ENCODE measurements around the gene ZKSCAN2. TPM values are rescaled to one million over a fixed set of nuclear protein-coding genes. Genes with fewer than 3 reads are reported as not detected.

ZKSCAN2 gene
- total and polyA plus RNA-seq, 2 of the 8 experiments (the other 6 are each of a cell fraction or from before 2014, with no cell fraction given): 2.2 to 11.6 TPM

- no peaks in the 10 kb centered on the region for H3K79me2 ChIP-seq (ENCODE audit: control insufficient read depth in 1 of 2, insufficient read depth in 2 of 2, low read length in 2 of 2)
- peaks cover 4% of the 10 kb centered on the region; the same call in 1 of the 2 replicates for H3K23me2 ChIP-seq (ENCODE audit: low read depth, low read length)
- 88% methylated on average over 2 of the region's 2 CpGs; no CpG with 5 or more reads in 1 of the 2 experiments for WGBS, 2 experiments (ENCODE audit: extremely low coverage in 1 of 2, insufficient coverage in 1 of 2, insufficient read length in 1 of 2, insufficient replicate concordance in 2 of 2, low coverage in 1 of 2, low lambda C conversion rate in 2 of 2, missing lambda C conversion rate in 1 of 2)
- H2BK20ac ChIP-seq (ENCODE audit: low read length): no peak overlapping the region
- no peaks in the 10 kb centered on the region for H3K36me3 ChIP-seq (ENCODE audit: control insufficient read depth in 2 of 4, insufficient read depth in 4 of 4, low read length in 3 of 4)
- no peak overlapping the region for H2BK5ac ChIP-seq (ENCODE audit: low read depth, low read length)
- H3K18ac ChIP-seq (ENCODE audit: extremely low read depth, low read length): no peak overlapping the region
- H3K4me3 ChIP-seq (ENCODE audit: extremely low read depth in 1 of 4, insufficient read depth in 2 of 4, low read depth in 3 of 4, low read length in 4 of 4): no peak overlapping the region
- H3K79me1 ChIP-seq (ENCODE audit: low read depth, low read length): no peaks in the 10 kb centered on the region
- no peak overlapping the region for H4K91ac ChIP-seq (replicated peaks; ENCODE audit: insufficient read length, low read length)
- H3K56ac ChIP-seq (replicated peaks; ENCODE audit: insufficient read length, low read depth, low read length): no peak overlapping the region
- H2AFZ ChIP-seq (ENCODE audit: low read length): no peak overlapping the region
- no peak overlapping the region for H2BK12ac ChIP-seq (ENCODE audit: low read depth, low read length)
- H3K9ac ChIP-seq (replicated peaks in 1 of 4; ENCODE audit: extremely low read depth in 1 of 4, low read depth in 3 of 4, low read length in 3 of 4): no peak overlapping the region
- H4K20me1 ChIP-seq (replicated peaks in 1 of 2; ENCODE audit: control insufficient read depth in 1 of 2, insufficient read depth in 2 of 2, low read length in 2 of 2): peaks cover 0 to 2% of the 10 kb centered on the region in 2 experiments
- FAIRE-seq (no peak), DNase-seq (ENCODE audit: low read depth in 1 of 2, low spot score in 2 of 2) (no peak)
- no peak overlapping the region for H2BK15ac ChIP-seq (ENCODE audit: low read length)
- H3K4ac ChIP-seq (replicated peaks; ENCODE audit: insufficient read length, low read depth, low read length): no peak overlapping the region
- no peak overlapping the region for H4K8ac ChIP-seq (ENCODE audit: extremely low read depth, insufficient read depth, low read length)
- no peak overlapping the region for H2BK120ac ChIP-seq (replicated peaks; ENCODE audit: low read depth, low read length)
- no peak overlapping the region for H3K14ac ChIP-seq (ENCODE audit: insufficient read length)
- H3K4me1 ChIP-seq (replicated peaks in 1 of 4; ENCODE audit: control insufficient read depth in 3 of 4, insufficient read depth in 4 of 4, low read length in 3 of 4): no peaks in the 10 kb centered on the region
- H3K27me3 ChIP-seq (replicated peaks in 1 of 4; ENCODE audit: control insufficient read depth in 3 of 4, extremely low read depth in 1 of 4, insufficient read depth in 3 of 4, low read length in 3 of 4): no peaks in the 10 kb centered on the region
- no peak overlapping the region for H4K5ac ChIP-seq (ENCODE audit: insufficient read length, low read depth, low read length)
- no peaks in the 10 kb centered on the region for H3K9me3 ChIP-seq (ENCODE audit: insufficient read depth in 2 of 2, low read depth in 1 of 2, low read length in 1 of 2)
- no peak overlapping the region for H3K27ac ChIP-seq (ENCODE audit: low read depth, low read length)
- no peak overlapping the region for H2AK5ac ChIP-seq (ENCODE audit: low read depth, low read length)
- ChIA-PET CTCF (ENCODE audit: partially characterized antibody) (interaction anchor here (1.5 kb wide), 1 partner anchor 13 kb away, joined by 6 read pairs; no protein-coding TSS in a partner anchor), POLR2A (ENCODE audit: partially characterized antibody) (no interaction called here)
- H3K4me2 ChIP-seq (ENCODE audit: insufficient read depth in 1 of 2, low read depth in 2 of 2, low read length in 2 of 2): no peak overlapping the region
- H3K23ac ChIP-seq (ENCODE audit: insufficient read length): no peak overlapping the region
- TF ChIP-seq CBX8 (IDR thresholded peaks at IDR 0.05; ENCODE audit: borderline replicate concordance, low read depth, low read length) (no peak), NRF1 (IDR thresholded peaks at IDR 0.05; ENCODE audit: low read depth, low read length) (no peak), SUZ12 (IDR thresholded peaks at IDR 0.05; ENCODE audit: low read length) (no peak), ATF3 (IDR thresholded peaks at IDR 0.05; ENCODE audit: insufficient read depth, low read depth, low read length) (no peak), KDM5A (IDR thresholded peaks at IDR 0.05; ENCODE audit: low read length) (no peak), RXRA (IDR thresholded peaks at IDR 0.05; ENCODE audit: insufficient read depth, low read depth, low read length) (no peak), SIX5 (IDR thresholded peaks at IDR 0.05; ENCODE audit: low read depth, low read length) (no peak), ASH2L (IDR thresholded peaks at IDR 0.05; ENCODE audit: low read length) (no peak), SP4 (IDR thresholded peaks at IDR 0.05; ENCODE audit: low read length) (no peak), CTBP2 (IDR thresholded peaks at IDR 0.05; ENCODE audit: borderline replicate concordance, insufficient read depth, insufficient read length, low read length) (no peak)
- TF ChIP-seq, protein P1, sequence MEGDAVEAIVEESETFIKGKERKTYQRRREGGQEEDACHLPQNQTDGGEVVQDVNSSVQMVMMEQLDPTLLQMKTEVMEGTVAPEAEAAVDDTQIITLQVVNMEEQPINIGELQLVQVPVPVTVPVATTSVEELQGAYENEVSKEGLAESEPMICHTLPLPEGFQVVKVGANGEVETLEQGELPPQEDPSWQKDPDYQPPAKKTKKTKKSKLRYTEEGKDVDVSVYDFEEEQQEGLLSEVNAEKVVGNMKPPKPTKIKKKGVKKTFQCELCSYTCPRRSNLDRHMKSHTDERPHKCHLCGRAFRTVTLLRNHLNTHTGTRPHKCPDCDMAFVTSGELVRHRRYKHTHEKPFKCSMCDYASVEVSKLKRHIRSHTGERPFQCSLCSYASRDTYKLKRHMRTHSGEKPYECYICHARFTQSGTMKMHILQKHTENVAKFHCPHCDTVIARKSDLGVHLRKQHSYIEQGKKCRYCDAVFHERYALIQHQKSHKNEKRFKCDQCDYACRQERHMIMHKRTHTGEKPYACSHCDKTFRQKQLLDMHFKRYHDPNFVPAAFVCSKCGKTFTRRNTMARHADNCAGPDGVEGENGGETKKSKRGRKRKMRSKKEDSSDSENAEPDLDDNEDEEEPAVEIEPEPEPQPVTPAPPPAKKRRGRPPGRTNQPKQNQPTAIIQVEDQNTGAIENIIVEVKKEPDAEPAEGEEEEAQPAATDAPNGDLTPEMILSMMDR (IDR thresholded peaks at IDR 0.05; ENCODE audit: control extremely low read depth in 1 of 3, insufficient read depth in 1 of 3, low read depth in 1 of 3, low read length in 3 of 3): no peak
Measured at GRCh38 chr16:25212636-25213035, 45.0 kb downstream of the ZKSCAN2 start.

Data from H1 (cell line).